BLaER1 (cell line): ENCODE data around the gene ACTN4.

Source experiments
- H3K27ac ChIP-seq: shearing (Covaris generic); formaldehyde crosslinking; 2 replicates; pipeline ENCODE4 v1.8.1; 2022
- H3K27me3 ChIP-seq: shearing (Covaris generic); formaldehyde crosslinking; 2 replicates; pipeline ENCODE4 v1.8.1; 2022
- H3K36me3 ChIP-seq: shearing (Covaris generic); formaldehyde crosslinking; 2 replicates; pipeline ENCODE4 v1.8.1; 2022
- H3K4me1 ChIP-seq: shearing (Covaris generic); formaldehyde crosslinking; 2 replicates; pipeline ENCODE4 v1.8.1; 2022
- H3K4me2 ChIP-seq: shearing (Covaris generic); formaldehyde crosslinking; 2 replicates; pipeline ENCODE4 v1.8.1; 2022
- H3K4me3 ChIP-seq: shearing (Covaris generic); formaldehyde crosslinking; 2 replicates; pipeline ENCODE4 v1.8.1; 2022
- H3K9ac ChIP-seq: shearing (Covaris generic); formaldehyde crosslinking; 2 replicates; pipeline ENCODE4 v1.8.1; 2022
- H3K9me3 ChIP-seq: shearing (Covaris generic); formaldehyde crosslinking; 2 replicates; pipeline ENCODE4 v1.8.1; 2022
- H4K20me1 ChIP-seq: shearing (Covaris generic); formaldehyde crosslinking; 2 replicates; pipeline ENCODE4 v1.8.1; 2022
- Cebpa-rat ChIP-seq: shearing (Covaris generic); IDR thresholded peaks from 2 replicates; pipeline ENCODE4 v1.8.1; 2022

Gene ACTN4

DNA sequence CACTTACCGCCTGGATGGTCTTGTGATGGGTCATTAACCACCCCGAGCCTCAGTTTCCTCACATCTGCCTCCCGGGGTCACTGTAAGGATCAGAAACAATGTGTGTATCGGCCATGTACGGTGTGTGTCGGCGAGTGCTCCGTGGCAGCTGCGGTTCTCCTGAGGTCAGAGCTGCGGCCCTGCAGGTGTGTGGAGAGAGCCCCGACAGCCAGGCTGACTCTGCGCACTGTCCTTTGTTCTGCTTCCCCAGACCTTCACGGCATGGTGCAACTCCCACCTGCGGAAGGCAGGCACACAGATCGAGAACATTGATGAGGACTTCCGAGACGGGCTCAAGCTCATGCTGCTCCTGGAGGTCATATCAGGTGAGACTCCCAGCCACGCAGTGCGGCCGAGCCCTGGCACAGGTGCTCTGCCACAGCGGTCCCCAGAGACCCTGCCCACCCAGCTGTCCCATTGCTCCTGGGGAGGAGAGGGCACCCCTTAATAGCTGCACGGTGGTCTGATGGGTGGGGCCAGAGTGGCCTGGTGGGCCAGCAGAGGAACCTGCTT, 53.0 kb downstream of the ACTN4 start:
- H3K27ac ChIP-seq: peak overlapping the region; percentile 76
- H3K4me3 ChIP-seq: no peak overlapping the region
- peaks cover 76% of the 10 kb centered on the region for H3K4me1 ChIP-seq
- no peaks in the 10 kb centered on the region for H3K27me3 ChIP-seq
- no peaks in the 10 kb centered on the region for H3K9me3 ChIP-seq
- TF ChIP-seq Cebpa-rat: no peak
- no peak overlapping the region for H3K9ac ChIP-seq
- H4K20me1 ChIP-seq: peaks cover 89% of the 10 kb centered on the region
- H3K4me2 ChIP-seq: peak overlapping the region; percentile 49
- H3K36me3 ChIP-seq: peaks cover 90% of the 10 kb centered on the region

DNA sequence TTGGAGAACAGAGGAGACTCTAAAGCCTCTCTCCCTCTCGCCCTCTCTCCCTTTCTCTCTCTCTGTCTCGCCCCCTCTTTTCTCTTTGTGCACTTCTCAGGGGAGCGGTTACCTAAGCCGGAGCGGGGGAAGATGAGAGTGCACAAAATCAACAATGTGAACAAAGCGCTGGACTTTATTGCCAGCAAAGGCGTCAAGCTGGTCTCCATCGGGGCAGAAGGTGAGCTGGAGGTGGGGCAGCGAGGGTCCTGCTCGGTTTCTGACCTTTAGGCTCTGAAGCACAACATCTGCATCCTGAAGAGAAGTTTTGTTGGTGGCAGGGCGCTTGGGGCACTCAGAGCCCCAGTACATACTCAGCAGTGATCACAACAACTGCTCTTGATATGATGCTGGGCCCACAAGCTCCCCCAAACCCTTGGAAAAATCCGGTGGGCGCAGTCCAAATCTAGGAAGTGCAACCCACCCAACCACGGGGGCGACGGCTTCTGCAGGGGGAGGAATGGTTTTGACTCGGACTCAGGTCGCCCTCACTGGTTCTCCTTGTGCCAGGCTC, 53.5 kb downstream of the ACTN4 start:
- H4K20me1 ChIP-seq: peaks cover 87% of the 10 kb centered on the region
- no peaks in the 10 kb centered on the region for H3K27me3 ChIP-seq
- H3K9me3 ChIP-seq: no peaks in the 10 kb centered on the region
- H3K27ac ChIP-seq: peak overlapping the region; percentile 76
- H3K4me3 ChIP-seq: no peak overlapping the region
- H3K4me2 ChIP-seq: peak overlapping the region; percentile 49
- peaks cover 90% of the 10 kb centered on the region for H3K36me3 ChIP-seq
- TF ChIP-seq Cebpa-rat: no peak
- H3K9ac ChIP-seq: no peak overlapping the region
- H3K4me1 ChIP-seq: peaks cover 71% of the 10 kb centered on the region

GRCh38 chr19:38701455-38702063, 54.1 kb downstream of the ACTN4 start:
- peaks cover 81% of the 10 kb centered on the region for H4K20me1 ChIP-seq
- no peaks in the 10 kb centered on the region for H3K27me3 ChIP-seq
- H3K9ac ChIP-seq: peak overlapping the region; percentile 46; the same call in 1 of the 2 replicates
- H3K4me2 ChIP-seq: peak overlapping the region; percentile 49
- no peaks in the 10 kb centered on the region for H3K9me3 ChIP-seq
- no peak overlapping the region for H3K4me3 ChIP-seq
- peaks cover 69% of the 10 kb centered on the region for H3K4me1 ChIP-seq
- H3K27ac ChIP-seq: peak overlapping the region; percentile 76
- H3K36me3 ChIP-seq: peaks cover 90% of the 10 kb centered on the region
- no peak for TF ChIP-seq Cebpa-rat

DNA sequence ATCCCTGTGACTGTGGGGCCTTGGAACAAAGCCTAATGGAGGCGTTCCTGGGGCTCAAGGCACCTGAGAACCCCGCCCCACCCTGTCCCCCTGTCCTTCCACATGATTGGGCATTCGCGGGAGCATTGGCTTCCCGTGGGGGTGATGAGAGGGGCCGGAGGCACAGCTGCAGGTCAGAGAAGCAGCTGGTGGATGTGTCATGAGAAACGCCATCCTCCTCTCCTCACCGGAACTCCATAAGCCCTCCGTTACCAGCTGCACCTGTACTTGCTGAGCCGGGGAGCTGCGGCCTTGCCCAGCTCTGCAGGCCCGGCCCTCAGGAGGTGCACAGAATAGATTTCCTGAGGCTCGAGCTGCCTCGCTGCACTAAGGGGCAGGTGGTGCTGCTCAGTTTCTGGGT, 54.8 kb downstream of the ACTN4 start:
- peaks cover 74% of the 10 kb centered on the region for H4K20me1 ChIP-seq
- peaks cover 90% of the 10 kb centered on the region for H3K36me3 ChIP-seq
- no peaks in the 10 kb centered on the region for H3K9me3 ChIP-seq
- peak overlapping the region; percentile 76 for H3K27ac ChIP-seq
- peak overlapping the region; percentile 49 for H3K4me2 ChIP-seq
- TF ChIP-seq Cebpa-rat: no peak
- peak overlapping the region; percentile 46; the same call in 1 of the 2 replicates for H3K9ac ChIP-seq
- no peak overlapping the region for H3K4me3 ChIP-seq
- H3K4me1 ChIP-seq: peaks cover 67% of the 10 kb centered on the region
- no peaks in the 10 kb centered on the region for H3K27me3 ChIP-seq

DNA sequence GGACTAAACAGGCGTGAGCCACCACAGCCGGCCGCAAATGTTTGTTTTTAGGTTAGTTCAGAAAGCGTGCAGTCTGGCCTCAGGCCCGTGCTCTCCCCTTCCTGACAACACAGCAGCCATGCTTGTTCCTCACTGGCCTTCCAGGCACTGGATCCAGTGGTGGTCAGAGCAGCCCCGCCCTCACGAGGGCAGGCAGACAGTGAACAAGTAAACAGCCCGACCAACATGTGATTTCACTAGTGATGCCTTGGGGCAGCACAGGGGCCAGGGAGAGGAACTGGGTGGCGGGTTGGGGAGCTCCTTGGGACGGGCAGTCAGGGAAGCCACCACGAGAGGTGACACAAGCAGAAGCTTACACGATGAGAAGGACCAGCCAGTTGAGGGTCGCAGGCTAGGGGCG, 56.1 kb downstream of the ACTN4 start:
- H4K20me1 ChIP-seq: peaks cover 62% of the 10 kb centered on the region

GRCh38 chr19:38704488-38705026, 57.1 kb downstream of the ACTN4 start:
- no peaks in the 10 kb centered on the region for H3K27me3 ChIP-seq
- no peak overlapping the region for H3K4me3 ChIP-seq
- H3K9ac ChIP-seq: no peak overlapping the region
- no peak for TF ChIP-seq Cebpa-rat
- peaks cover 44% of the 10 kb centered on the region for H3K4me1 ChIP-seq
- peaks cover 97% of the 10 kb centered on the region for H3K36me3 ChIP-seq
- H3K4me2 ChIP-seq: no peak overlapping the region
- no peak overlapping the region for H3K27ac ChIP-seq
- H3K9me3 ChIP-seq: no peaks in the 10 kb centered on the region
- H4K20me1 ChIP-seq: peaks cover 51% of the 10 kb centered on the region

More for the DNA sequence above, 56.1 kb downstream of the ACTN4 start:
- H3K4me2 ChIP-seq: no peak overlapping the region
- H3K9me3 ChIP-seq: no peaks in the 10 kb centered on the region
- H3K27ac ChIP-seq: peak overlapping the region; percentile 31; the same call in 1 of the 2 replicates
- no peak overlapping the region for H3K4me3 ChIP-seq
- peaks cover 92% of the 10 kb centered on the region for H3K36me3 ChIP-seq
- H3K4me1 ChIP-seq: peaks cover 55% of the 10 kb centered on the region
- H3K27me3 ChIP-seq: no peaks in the 10 kb centered on the region
- no peak overlapping the region for H3K9ac ChIP-seq
- no peak for TF ChIP-seq Cebpa-rat

GRCh38 chr19:38705197-38706019, 58.0 kb downstream of the ACTN4 start:
- no peak overlapping the region for H3K4me2 ChIP-seq
- peaks cover 99% of the 10 kb centered on the region for H3K36me3 ChIP-seq
- no peaks in the 10 kb centered on the region for H3K9me3 ChIP-seq
- no peaks in the 10 kb centered on the region for H3K27me3 ChIP-seq
- TF ChIP-seq Cebpa-rat: no peak
- H3K4me1 ChIP-seq: peaks cover 36% of the 10 kb centered on the region
- no peak overlapping the region for H3K27ac ChIP-seq
- peaks cover 43% of the 10 kb centered on the region for H4K20me1 ChIP-seq
- H3K4me3 ChIP-seq: no peak overlapping the region
- H3K9ac ChIP-seq: no peak overlapping the region

DNA sequence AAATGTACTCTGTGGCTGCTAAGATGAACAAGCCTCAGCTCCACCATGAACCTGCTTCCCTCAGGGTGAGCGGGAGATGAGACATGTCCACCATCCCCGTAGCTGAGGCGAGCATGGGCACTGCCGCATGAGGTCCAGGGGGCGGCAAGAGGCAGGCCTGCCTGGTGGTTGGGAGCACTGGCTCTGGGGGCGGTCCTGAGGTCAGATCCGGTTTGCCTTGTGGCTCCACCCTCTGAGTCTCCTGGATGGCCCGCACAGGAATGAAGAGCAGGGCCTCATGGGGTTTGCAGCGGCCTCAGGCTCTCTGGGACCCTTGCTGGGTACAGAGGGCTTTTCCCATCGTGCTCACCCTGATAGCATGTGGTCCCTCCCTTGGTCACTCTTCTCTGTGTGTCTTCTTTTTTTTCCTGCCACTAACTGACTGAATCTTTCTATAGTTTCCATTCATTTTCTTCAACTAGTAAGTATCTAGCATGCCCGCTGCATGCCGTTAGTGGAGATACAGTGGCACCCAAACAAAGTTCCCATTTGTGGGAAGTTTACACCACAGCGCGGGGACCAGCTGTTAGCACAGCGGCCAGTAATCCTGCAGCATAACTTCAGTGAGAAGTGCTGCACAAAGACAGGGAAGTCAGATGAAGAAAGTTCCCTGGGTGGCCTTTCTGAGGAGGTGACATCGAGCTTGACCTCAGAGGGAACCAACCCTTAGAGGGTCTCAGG, 59.5 kb downstream of the ACTN4 start:
- H3K27me3 ChIP-seq: no peaks in the 10 kb centered on the region
- peak overlapping the region; percentile 19; the same call in 1 of the 2 replicates for H3K9ac ChIP-seq
- no peak for TF ChIP-seq Cebpa-rat
- no peaks in the 10 kb centered on the region for H3K9me3 ChIP-seq
- peaks cover 100% of the 10 kb centered on the region for H3K36me3 ChIP-seq
- peak overlapping the region; percentile 26; the same call in 1 of the 2 replicates for H3K27ac ChIP-seq
- peaks cover 20% of the 10 kb centered on the region for H3K4me1 ChIP-seq
- H4K20me1 ChIP-seq: peaks cover 35% of the 10 kb centered on the region
- no peak overlapping the region for H3K4me2 ChIP-seq
- no peak overlapping the region for H3K4me3 ChIP-seq

GRCh38 chr19:38707512-38708114, 60.2 kb downstream of the ACTN4 start:
- TF ChIP-seq Cebpa-rat: no peak
- Histone ChIP-seq H3K4me3 (no peak overlapping the region), H3K4me2 (no peak overlapping the region), H3K36me3 (peaks cover 100% of the 10 kb centered on the region), H3K27me3 (no peaks in the 10 kb centered on the region), H3K27ac (no peak overlapping the region), H3K9ac (no peak overlapping the region), H4K20me1 (peaks cover 32% of the 10 kb centered on the region), H3K9me3 (no peaks in the 10 kb centered on the region), H3K4me1 (peaks cover 14% of the 10 kb centered on the region)
